ACC112 (cell line): Measurements from ENCODE around the gene OGDH.

ENCODE experiments used
- H2AFZ ChIP-seq: fragments of 200-600 bp; sonication (generic); one replicate; pipeline ENCODE4 v1.6.0; 2017; ENCODE audit warnings: antibody characterized with exemption, low read length; ENCODE audit not compliant: unreplicated experiment
- H3K27ac ChIP-seq: fragments of 200-600 bp; sonication (generic); 2 replicates; pipeline ENCODE4 v1.5.1; 2014; ENCODE audit warnings: low read depth, mild to moderate bottlenecking, antibody characterized with exemption, low read length, moderate library complexity
- H3K27me3 ChIP-seq: fragments of 200-600 bp; sonication (generic); 2 replicates; pipeline ENCODE4 v1.6.1; 2014; ENCODE audit warnings: mild to moderate bottlenecking, antibody characterized with exemption, low read length, moderate library complexity, mixed read lengths; ENCODE audit not compliant: insufficient read depth
- H3K36me3 ChIP-seq: fragments of 200-600 bp; sonication (generic); 2 replicates; pipeline ENCODE4 v1.6.1; 2016; ENCODE audit warnings: mild to moderate bottlenecking, antibody characterized with exemption, low read length, moderate library complexity, mixed read lengths; ENCODE audit not compliant: insufficient read depth
- H3K4me1 ChIP-seq: fragments of 200-600 bp; sonication (generic); one replicate; pipeline ENCODE4 v1.6.1; 2016; ENCODE audit warnings: low read length, mixed read lengths; ENCODE audit not compliant: insufficient read depth, unreplicated experiment, control insufficient read depth
- H3K4me3 ChIP-seq: fragments of 200-600 bp; sonication (generic); 2 replicates; pipeline ENCODE4 v1.5.1; 2014; ENCODE audit warnings: mild to moderate bottlenecking, low read depth, low read length
- H3K79me2 ChIP-seq: fragments of 200-600 bp; sonication (generic); one replicate; pipeline ENCODE4 v1.6.0; 2016; ENCODE audit warnings: low read length; ENCODE audit not compliant: control insufficient read depth, unreplicated experiment, insufficient read depth

Gene OGDH

DNA sequence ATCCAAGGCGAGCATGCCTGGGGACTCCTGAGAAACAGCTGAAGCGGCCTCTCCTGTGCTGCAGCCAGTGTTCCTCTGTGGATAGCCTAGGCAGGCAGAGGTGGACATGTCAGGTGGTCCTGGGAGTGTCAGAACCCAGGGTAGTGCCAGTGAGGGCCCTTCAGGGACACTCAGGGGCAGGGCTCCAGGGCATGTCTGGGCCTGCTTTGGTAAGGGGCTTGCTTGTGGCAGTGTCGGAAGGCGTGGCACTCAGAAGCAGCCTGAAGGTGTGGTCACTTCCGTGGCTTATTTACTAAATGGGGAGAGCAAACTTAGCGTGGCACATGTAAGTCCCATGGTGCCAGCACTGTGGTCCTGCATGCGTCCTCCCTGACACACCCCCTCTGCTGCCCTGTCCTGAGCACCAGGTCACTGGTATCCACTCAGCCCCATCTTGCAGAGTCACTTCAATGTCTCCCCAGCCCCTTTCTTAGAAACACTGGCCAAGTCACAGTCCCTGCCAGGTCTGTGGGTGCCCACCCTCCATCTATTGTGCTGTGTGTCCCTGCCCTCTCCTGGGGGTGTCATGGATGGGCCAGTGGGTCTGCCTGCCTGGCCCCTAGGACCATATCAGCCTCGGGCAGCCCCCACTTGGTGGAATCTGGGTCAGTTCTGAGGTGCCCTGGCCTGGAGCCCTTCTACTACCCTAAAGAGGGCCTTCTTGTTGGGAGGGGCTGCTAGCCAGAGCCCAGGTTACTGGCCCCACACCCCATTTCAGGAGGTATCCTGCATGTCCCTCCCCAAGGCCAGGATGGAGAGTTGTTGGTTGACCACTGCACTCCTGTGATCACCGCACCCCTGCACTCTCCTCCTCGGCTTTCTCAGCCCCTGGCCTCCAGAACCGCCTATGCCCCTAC lies 148.6 kb downstream of the OGDH start:
- H3K36me3 ChIP-seq, result no peaks in the 10 kb centered on the region
- H3K79me2 ChIP-seq, result peaks cover 30% of the 10 kb centered on the region
- no peak overlapping the region for H3K27ac ChIP-seq
- no peaks in the 10 kb centered on the region for H3K27me3 ChIP-seq
- H3K4me1 ChIP-seq, result peaks cover 15% of the 10 kb centered on the region
- no peak overlapping the region for H2AFZ ChIP-seq
- H3K4me3 ChIP-seq, result no peak overlapping the region

DNA sequence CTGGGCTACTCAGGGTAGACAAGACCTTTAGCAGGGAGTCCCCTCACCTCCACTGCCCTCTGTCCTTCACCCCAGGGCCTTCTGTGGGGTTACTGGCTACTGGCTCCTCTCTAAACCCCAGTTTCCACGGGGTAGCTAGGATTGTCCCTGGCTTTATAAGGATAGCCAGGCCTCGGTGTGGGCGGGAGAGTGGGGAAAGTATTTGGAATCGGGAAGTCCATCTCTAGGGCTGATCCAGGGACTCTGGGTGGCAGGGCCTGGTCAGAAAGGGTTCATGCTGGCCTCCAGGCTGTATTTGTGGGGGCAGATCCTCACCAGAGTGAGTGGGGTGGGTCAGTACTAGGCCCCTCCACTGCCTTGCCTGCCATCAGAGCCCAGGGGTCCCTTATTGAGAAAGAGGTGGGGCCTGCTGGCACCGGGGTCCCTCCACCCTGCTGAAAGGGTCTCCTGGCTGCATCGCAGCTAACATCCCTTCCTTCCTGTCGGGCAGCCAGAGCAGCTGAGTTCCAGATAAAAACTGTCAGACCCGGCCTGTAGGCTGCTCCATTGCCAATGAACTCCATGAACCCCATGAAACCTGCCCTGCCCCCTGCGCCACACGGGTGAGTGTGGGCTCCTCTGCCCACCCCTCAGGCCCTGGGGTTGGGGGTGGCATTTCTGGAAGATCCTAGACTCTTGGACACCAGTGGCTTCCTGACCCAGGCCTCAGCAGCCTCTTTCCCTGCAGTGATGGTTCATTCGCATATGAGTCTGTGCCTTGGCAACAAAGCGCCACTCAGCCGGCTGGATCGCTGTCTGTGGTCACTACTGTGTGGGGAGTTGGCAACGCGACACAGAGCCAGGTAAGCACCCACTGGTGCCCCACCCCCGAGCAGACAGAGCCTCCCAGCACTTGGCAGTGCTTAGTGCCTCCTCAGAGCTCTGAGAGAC lies 149.5 kb downstream of the OGDH start:
- Histone ChIP-seq H3K36me3 (no peaks in the 10 kb centered on the region; the same call in 1 of the 2 replicates), H2AFZ (no peak overlapping the region), H3K4me1 (peaks cover 7% of the 10 kb centered on the region), H3K79me2 (peaks cover 20% of the 10 kb centered on the region), H3K27ac (no peak overlapping the region), H3K4me3 (no peak overlapping the region), H3K27me3 (no peaks in the 10 kb centered on the region)

DNA sequence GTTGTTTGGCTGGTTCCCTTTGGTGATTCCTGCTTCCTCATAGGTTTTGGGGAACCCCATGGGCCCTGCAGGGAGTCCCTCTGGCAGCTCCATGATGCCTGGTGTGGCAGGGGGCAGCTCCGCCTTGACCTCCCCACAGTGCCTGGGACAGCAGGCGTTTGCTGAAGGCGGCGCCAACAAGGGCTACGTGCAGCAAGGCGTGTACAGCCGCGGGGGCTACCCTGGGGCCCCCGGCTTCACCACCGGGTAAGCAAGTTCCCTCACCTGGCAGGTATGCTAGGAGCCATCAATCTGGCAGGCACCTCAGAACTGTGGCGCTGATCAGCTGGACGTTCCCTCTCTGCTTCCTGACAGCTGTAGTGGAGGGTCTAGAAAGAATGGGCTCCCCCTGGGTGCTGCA lies 150.5 kb downstream of the OGDH start:
- Histone ChIP-seq H3K27ac (no peak overlapping the region), H3K79me2 (peaks cover 15% of the 10 kb centered on the region), H2AFZ (no peak overlapping the region), H3K4me3 (no peak overlapping the region), H3K4me1 (no peaks in the 10 kb centered on the region), H3K27me3 (no peaks in the 10 kb centered on the region), H3K36me3 (no peaks in the 10 kb centered on the region; the same call in 1 of the 2 replicates)

DNA sequence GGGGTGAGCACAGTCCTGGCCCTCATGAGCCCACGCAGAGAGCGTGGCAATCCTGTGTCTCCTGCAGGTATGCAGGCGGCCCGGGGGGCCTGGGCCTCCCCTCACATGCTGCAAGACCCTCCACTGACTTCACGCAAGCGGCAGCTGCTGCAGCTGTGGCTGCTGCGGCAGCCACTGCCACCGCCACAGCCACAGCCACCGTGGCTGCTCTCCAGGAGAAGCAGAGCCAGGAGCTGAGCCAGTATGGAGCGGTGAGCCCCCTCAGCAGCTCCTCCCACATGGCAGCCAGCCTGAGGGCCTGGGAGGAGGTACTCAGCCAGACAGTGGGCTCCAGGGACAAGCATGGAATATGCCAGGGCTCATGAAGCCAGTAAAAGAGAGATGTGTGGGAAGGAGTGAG lies 150.9 kb downstream of the OGDH start:
- Histone ChIP-seq H3K79me2 (peaks cover 15% of the 10 kb centered on the region), H3K4me1 (no peaks in the 10 kb centered on the region), H3K27me3 (no peaks in the 10 kb centered on the region), H3K4me3 (no peak overlapping the region), H3K27ac (no peak overlapping the region), H2AFZ (no peak overlapping the region), H3K36me3 (no peaks in the 10 kb centered on the region; the same call in 1 of the 2 replicates)

DNA sequence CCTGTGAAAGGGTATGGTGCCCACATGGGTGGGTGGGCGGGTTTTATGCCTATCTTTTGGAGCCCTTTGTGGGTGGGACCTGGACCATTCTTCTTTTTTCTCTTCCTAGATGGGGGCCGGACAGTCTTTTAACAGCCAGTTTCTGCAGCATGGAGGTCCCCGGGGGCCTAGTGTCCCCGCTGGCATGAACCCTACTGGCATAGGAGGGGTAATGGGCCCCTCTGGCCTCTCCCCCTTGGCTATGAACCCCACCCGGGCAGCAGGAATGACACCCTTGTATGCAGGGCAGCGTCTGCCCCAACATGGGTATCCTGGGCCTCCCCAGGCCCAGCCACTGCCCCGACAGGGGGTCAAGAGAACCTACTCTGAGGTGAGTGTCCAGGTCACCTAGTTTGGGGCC lies 151.3 kb downstream of the OGDH start:
- H3K36me3 ChIP-seq, result no peaks in the 10 kb centered on the region; the same call in 1 of the 2 replicates
- peaks cover 13% of the 10 kb centered on the region for H3K79me2 ChIP-seq
- no peaks in the 10 kb centered on the region for H3K27me3 ChIP-seq
- no peaks in the 10 kb centered on the region for H3K4me1 ChIP-seq
- H3K4me3 ChIP-seq, result no peak overlapping the region
- no peak overlapping the region for H3K27ac ChIP-seq
- H2AFZ ChIP-seq, result no peak overlapping the region
